Measurements from ENCODE around the gene LPCAT2.

The LPCAT2 gene

DNA sequence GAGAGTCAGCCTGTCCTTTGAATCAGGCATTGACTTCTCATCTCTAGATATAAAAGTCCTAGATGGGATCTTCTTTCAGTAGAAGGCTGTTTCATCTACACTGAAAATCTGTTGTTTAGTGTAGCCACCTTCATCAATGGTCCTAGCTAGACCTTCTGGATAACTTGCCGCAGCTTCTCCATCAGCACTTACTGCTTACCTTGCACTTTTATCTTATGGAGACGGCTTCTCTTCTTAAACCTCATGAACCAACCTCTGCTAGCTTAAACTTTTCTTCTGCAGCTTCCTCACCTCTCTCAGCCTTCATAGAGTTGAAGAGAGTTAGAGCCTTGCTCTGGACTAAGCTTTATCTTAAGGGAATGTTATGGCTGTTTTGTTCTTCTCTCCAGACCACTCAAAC lies 35.3 kb upstream of the LPCAT2 start:
- no peaks in the 10 kb centered on the region for H3K9me3 ChIP-seq (ENCODE audit: severe bottlenecking)
- no peaks in the 10 kb centered on the region for H3K36me3 ChIP-seq
- H3K27me3 ChIP-seq (ENCODE audit: insufficient read depth, low read depth, severe bottlenecking), result no peaks in the 10 kb centered on the region
- H3K4me3 ChIP-seq (ENCODE audit: low read depth, low read length), result no peak overlapping the region
- no peak overlapping the region for H3K27ac ChIP-seq
- no peak for DNase-seq
- TF ChIP-seq, protein P1, sequence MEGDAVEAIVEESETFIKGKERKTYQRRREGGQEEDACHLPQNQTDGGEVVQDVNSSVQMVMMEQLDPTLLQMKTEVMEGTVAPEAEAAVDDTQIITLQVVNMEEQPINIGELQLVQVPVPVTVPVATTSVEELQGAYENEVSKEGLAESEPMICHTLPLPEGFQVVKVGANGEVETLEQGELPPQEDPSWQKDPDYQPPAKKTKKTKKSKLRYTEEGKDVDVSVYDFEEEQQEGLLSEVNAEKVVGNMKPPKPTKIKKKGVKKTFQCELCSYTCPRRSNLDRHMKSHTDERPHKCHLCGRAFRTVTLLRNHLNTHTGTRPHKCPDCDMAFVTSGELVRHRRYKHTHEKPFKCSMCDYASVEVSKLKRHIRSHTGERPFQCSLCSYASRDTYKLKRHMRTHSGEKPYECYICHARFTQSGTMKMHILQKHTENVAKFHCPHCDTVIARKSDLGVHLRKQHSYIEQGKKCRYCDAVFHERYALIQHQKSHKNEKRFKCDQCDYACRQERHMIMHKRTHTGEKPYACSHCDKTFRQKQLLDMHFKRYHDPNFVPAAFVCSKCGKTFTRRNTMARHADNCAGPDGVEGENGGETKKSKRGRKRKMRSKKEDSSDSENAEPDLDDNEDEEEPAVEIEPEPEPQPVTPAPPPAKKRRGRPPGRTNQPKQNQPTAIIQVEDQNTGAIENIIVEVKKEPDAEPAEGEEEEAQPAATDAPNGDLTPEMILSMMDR (IDR thresholded peaks at IDR 0.05; ENCODE audit: low read depth, low read length), result no peak

DNA sequence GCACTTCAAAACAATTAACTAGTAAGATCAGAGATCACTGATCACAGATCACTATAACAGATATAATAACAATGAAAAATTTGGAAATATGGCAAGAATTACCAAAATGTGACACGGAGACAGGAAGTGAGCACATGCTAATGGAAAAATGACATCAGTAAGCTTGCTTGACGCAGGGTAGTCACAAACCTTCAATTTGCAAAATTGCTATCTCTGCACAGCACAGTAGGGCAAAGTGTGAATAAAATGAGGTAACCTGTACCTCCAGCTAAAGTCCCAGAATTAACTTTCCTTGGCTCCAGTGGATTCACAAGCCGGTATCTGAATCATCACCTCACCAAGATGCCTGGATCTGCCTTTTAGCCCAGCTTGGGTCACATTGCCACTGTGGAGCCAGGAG lies 34.1 kb upstream of the LPCAT2 start:
- DNase-seq, result no peak
- TF ChIP-seq, protein P1 (IDR thresholded peaks at IDR 0.05; ENCODE audit: low read depth, low read length), result no peak
- no peak overlapping the region for H3K4me3 ChIP-seq (ENCODE audit: low read depth, low read length)
- H3K27ac ChIP-seq, result no peak overlapping the region
- no peaks in the 10 kb centered on the region for H3K27me3 ChIP-seq (ENCODE audit: insufficient read depth, low read depth, severe bottlenecking)
- no peaks in the 10 kb centered on the region for H3K9me3 ChIP-seq (ENCODE audit: severe bottlenecking)
- H3K36me3 ChIP-seq, result no peaks in the 10 kb centered on the region

- Histone ChIP-seq H3K4me3 (ENCODE audit: low read depth, low read length) (no peak overlapping the region), H3K36me3 (no peaks in the 10 kb centered on the region), H3K27ac (no peak overlapping the region), H3K9me3 (ENCODE audit: severe bottlenecking) (no peaks in the 10 kb centered on the region), H3K27me3 (ENCODE audit: insufficient read depth, low read depth, severe bottlenecking) (no peaks in the 10 kb centered on the region)
- TF ChIP-seq, protein P1 (IDR thresholded peaks at IDR 0.05; ENCODE audit: low read depth, low read length), result no peak
- no peak for DNase-seq
These were observed 33.0 kb upstream of the LPCAT2 start for GRCh38 chr16:55475919-55476318.

DNA sequence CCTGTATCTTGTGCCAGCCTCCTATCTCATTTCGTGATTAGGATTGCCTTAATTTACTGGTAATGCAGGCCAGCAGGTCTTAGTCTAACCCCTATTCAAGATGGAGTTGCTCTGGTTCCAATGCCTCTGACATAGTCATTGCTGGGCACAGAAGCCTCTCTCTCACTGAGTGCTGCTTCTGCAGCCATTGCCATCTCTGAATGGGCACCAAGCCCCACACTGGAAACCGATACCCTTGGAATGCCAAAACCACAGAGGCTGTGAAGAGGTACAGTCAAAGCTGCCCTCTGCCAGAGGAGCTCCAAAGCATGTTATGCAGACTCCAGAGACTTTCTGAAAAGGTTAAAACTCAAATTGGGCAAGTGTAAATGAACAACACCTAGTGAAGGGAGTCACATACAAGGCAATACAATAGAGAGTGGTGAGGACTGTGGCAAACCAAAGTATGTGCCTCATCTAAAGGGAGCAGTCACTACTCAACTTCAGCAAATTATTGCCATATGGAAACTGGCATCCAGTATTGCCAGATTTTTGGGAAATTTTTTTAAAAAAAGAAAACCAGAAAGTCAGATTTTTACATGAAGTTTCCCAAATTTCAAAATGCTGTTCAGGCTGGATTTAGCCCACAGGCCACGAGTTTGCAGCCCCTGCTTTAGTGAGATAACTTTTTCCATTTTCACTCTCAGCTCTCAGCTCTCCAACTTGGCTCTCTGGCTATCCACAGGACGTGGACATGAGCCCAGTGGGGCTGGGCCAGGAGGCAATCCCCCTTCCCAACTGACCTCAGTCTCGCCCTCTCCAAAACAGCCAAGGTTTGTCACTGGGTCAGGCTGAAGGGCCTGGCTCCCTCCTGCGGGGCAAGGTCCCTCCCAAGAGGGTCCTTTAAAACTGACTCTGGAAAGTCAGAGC lies 32.0 kb upstream of the LPCAT2 start:
- Histone ChIP-seq H3K27ac (no peak overlapping the region), H3K4me3 (ENCODE audit: low read depth, low read length) (no peak overlapping the region), H3K36me3 (no peaks in the 10 kb centered on the region), H3K27me3 (ENCODE audit: insufficient read depth, low read depth, severe bottlenecking) (no peaks in the 10 kb centered on the region), H3K9me3 (ENCODE audit: severe bottlenecking) (no peaks in the 10 kb centered on the region)
- TF ChIP-seq, protein P1 (IDR thresholded peaks at IDR 0.05; ENCODE audit: low read depth, low read length), result no peak
- no peak for DNase-seq

GRCh38 chr16:55477736-55478135 lies 31.1 kb upstream of the LPCAT2 start:
- TF ChIP-seq, protein P1 (IDR thresholded peaks at IDR 0.05; ENCODE audit: low read depth, low read length), result no peak
- no peak for DNase-seq
- no peaks in the 10 kb centered on the region for H3K36me3 ChIP-seq
- no peak overlapping the region for H3K4me3 ChIP-seq (ENCODE audit: low read depth, low read length)
- H3K27ac ChIP-seq, result no peak overlapping the region
- H3K27me3 ChIP-seq (ENCODE audit: insufficient read depth, low read depth, severe bottlenecking), result no peaks in the 10 kb centered on the region
- H3K9me3 ChIP-seq (ENCODE audit: severe bottlenecking), result no peaks in the 10 kb centered on the region

Measured in WERI-Rb-1 (cell line).